GM19455 (cell line): Measurements from ENCODE around the gene IRF1.
"Not testable (repeated sequence)": the region's sequence is repeated elsewhere in the genome, so short reads cannot be mapped to it uniquely, and the experiment has no call there.

ENCODE experiments used
- ATAC-seq: cut with Tn5 transposase; IDR thresholded peaks from one replicate; pipeline ENCODE4 v1.9.1; 2021; ENCODE audit not compliant: unreplicated experiment

Gene IRF1

GRCh38 chr5:132445640-132445923, 45.0 kb downstream of the IRF1 start:
- ATAC-seq: no peak

DNA sequence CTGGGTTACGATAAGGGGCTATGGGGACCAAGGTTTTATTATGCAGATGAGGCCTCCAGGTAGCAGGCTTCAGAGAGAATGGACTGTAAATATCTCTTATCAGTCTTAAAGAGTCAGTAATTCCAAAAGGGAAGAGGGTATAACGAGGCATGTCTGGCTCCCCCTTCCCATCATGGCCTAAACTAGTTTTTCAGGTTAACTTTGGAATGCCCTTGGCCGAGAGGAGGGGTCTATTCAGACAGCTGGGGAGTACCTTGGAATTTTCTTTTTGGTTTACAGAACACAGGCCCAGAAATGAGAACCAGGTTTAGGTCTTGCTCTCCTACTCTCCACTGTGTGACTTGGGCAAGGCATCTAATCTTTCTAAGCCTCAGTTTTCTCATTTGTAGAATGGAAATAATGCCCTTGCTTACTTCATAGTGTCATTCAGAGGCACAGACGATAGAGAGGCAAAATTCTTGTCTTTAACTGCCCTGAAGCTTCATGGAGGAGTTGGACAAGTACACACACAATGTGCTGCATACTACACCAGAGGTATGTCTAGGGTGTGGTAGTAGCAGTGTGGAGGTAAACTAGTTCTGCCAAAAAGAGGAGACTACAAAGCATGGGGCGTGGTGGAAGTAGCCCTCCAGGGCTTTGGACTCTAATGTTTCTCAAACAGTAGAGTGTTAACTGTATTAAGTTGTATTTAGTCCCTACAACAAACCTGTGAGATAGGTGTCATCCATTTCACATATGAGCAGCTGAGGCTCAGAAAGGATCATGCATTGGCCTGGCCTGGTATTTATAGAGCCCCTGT, 45.5 kb downstream of the IRF1 start:
- no peak for ATAC-seq

DNA sequence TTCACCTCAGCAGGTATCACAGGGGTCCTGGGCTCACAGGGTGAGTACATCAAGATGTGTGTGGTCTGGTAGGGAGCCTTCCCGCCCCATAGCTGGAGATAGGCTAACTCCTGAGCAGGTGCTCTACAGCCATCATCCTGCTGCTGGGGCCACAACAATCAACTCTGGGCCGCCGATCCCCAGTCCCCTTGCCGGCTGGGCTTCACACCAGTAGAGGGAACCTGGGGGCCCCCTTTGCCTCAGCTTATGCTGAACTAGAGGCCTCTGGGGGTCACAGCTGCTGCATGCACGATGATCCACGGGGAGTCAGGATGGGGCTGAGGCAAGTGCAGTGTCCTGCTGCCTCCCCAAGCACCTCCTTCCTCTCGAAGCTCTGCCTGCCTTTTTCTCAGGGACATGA, 46.5 kb downstream of the IRF1 start:
- ATAC-seq: no peak

DNA sequence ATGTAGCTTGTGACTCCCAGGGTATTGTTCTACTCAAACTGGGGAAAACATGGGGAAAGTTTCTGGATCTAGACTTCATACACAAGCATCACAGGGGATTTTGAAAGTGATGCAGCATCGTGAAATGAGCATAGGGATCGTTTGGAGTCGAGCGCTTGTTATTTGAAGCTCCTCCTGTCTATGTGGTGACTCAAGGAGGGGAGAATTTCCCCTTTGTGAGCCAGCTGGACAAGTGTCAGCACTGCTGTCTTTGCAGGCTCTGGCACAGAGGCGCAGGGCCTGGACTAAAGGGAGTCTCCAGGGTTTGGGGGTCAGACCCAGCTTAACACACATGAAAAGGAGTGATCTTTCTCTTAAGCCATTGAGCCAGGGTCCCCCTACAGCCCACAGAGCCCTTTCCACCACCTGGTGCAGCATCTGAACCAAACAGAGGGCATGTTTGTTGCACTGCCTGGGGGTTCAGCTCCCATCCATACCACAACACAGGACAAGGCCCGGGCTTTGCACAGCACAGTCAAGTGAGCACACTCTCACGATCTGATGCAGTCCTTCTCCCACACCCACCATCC, 51.0 kb downstream of the IRF1 start:
- ATAC-seq: no peak

- no peak for ATAC-seq
Measured at GRCh38 chr5:132438917-132439316, 51.7 kb downstream of the IRF1 start.

DNA sequence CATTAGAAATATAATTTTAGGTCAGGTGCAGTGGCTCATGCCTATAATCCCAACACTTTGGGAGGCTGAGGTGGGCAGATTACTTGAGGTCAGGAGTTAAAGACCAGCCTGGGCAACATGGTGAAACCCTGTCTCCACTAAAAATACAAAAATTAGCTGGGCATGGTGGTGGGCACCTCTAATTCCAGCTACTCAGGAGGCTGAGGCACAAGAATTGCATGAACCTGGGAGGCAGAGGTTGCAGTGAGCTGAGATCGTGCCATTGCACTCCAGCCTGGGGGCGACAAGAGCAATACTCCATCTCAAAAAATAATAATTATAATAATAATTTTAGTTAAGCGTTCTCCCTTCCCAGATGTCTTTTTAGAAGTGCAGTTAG, 52.3 kb downstream of the IRF1 start:
- ATAC-seq: not testable (repeated sequence)

- ATAC-seq: peak; percentile 84
Measured at GRCh38 chr5:132437604-132438266, 52.8 kb downstream of the IRF1 start.

DNA sequence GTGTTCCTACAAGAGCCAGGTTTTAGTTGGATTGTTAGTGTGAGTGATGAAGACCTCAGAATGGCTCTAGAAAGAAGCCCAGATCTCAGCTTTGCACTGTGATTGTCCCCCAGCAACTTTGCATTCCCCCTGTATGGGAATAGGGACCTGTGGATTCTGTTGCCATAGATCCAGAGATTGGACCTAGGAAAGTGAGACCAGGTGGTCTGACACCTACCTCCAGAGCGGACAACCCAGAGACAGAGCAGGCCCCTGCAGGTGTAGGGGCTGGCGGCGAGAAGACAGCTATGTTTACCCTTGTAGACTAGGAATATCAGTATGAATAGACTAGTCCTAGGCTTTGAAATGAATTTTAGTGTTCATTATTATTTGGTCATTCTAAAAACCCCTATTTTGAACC, 53.6 kb downstream of the IRF1 start:
- no peak for ATAC-seq

GRCh38 chr5:132435886-132436285, 54.7 kb downstream of the IRF1 start:
- no peak for ATAC-seq

DNA sequence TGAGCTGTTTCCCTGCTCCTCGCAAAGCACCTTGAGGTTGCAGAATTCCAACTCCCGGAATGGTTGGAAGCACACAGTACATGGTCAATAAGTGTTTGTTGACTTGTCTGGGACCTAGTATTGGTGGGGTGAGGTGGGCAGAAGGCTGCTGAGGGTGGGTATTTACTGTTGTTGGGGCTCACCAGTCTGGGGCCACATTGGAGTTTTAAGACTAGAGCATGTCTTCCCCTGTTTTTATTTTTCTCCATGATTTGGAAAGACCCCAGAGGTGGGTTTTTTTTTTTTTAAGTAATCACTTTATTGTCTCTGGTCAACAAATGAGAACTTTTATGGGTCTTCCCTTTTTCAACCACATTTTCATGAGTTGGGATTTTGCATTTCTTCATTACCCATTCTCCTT, 55.1 kb downstream of the IRF1 start:
- ATAC-seq: no peak

GRCh38 chr5:132434416-132435286, 55.9 kb downstream of the IRF1 start:
- no peak for ATAC-seq

GRCh38 chr5:132433141-132433540, 57.4 kb downstream of the IRF1 start:
- ATAC-seq: no peak

GRCh38 chr5:132431632-132432031, 58.9 kb downstream of the IRF1 start:
- ATAC-seq: no peak
